IMR-90 (cell line): ENCODE data around the gene PCK1. TPM values are rescaled to one million over a fixed set of nuclear protein-coding genes. Genes with fewer than 3 reads are reported as not detected.

ENCODE experiments used
- ATAC-seq: fragments of 200-7000 bp; cut with Tn5 transposase; 2 replicates; pipeline ENCODE4 v1.9.1; 2020; ENCODE audit warnings: low read depth, mild to moderate bottlenecking, moderate library complexity
- BruUV-seq: library from RNA; stranded (reverse); fragments of 400-500 nt; replicated peaks from 2 replicates; lab custom pipeline; 2021; lab: Mats Ljungman, UMichigan
- CTCF ChIA-PET: fragments of 300-600 bp; formaldehyde crosslinking; extraction: SDS; loops from one replicate; lab custom pipeline; 2021; ENCODE audit warnings: antibody characterized with exemption; lab: Yijun Ruan, JAX
- POLR2A ChIA-PET: fragments of 300-600 bp; sonication (Branson Sonifier 250); formaldehyde crosslinking; loops from one replicate; lab custom pipeline; 2022; ENCODE audit warnings: antibody characterized with exemption; ENCODE audit not compliant: unreplicated experiment; lab: Charles Lee
- DNase-seq: peaks from one replicate; pipeline ENCODE4 v3.0.0; 2013
- H2AFZ ChIP-seq: replicated peaks from 2 replicates; pipeline ENCODE3; 2013; ENCODE audit warnings: low read length, mild to moderate bottlenecking; ENCODE audit not compliant: poor library complexity
- H2AK5ac ChIP-seq: 2 replicates; pipeline ENCODE4 v1.6.1; 2013; ENCODE audit warnings: low read depth, low read length, inconsistent platforms
- H2AK9ac ChIP-seq: replicated peaks from 2 replicates; pipeline ENCODE3; 2013; ENCODE audit warnings: mild to moderate bottlenecking, low read depth, low read length, moderate library complexity; ENCODE audit not compliant: poor library complexity
- H2BK120ac ChIP-seq: 2 replicates; pipeline ENCODE4 v1.6.1; 2013; ENCODE audit warnings: low read depth, low read length, inconsistent platforms
- H2BK15ac ChIP-seq: 3 replicates; pipeline ENCODE4 v1.6.1; 2013; ENCODE audit warnings: low read depth, low read length, inconsistent platforms
- H2BK20ac ChIP-seq: 2 replicates; pipeline ENCODE4 v1.6.1; 2013; ENCODE audit warnings: low read depth, mild to moderate bottlenecking, inconsistent platforms, low read length, moderate library complexity
- H2BK5ac ChIP-seq: 2 replicates; pipeline ENCODE4 v1.6.1; 2013; ENCODE audit warnings: mild to moderate bottlenecking, low read depth, low read length, inconsistent platforms; ENCODE audit not compliant: poor library complexity, severe bottlenecking
- H3K14ac ChIP-seq: replicated peaks from 2 replicates; pipeline ENCODE4 v1.6.1; 2013; ENCODE audit warnings: low read depth, low read length, inconsistent platforms
- H3K18ac ChIP-seq: 2 replicates; pipeline ENCODE4 v1.6.1; 2013; ENCODE audit warnings: low read depth, low read length, control low read depth
- H3K23ac ChIP-seq: 2 replicates; pipeline ENCODE4 v1.6.1; 2013; ENCODE audit warnings: low read depth, low read length, inconsistent platforms
- H3K27ac ChIP-seq: 2 replicates; pipeline ENCODE4 v1.5.1; 2013; ENCODE audit warnings: mild to moderate bottlenecking, control low read depth, low read length; ENCODE audit not compliant: insufficient read depth
- H3K27me3 ChIP-seq: 2 replicates; pipeline ENCODE4 v1.6.1; 2013; ENCODE audit warnings: low read length; ENCODE audit not compliant: control insufficient read depth, insufficient read depth
- H3K36me3 ChIP-seq: 2 replicates; pipeline ENCODE4 v1.6.1; 2013; ENCODE audit warnings: low read length, mixed read lengths; ENCODE audit not compliant: control insufficient read depth, insufficient read depth
- H3K4ac ChIP-seq: 2 replicates; pipeline ENCODE4 v1.6.1; 2013; ENCODE audit warnings: low read depth, low read length, inconsistent platforms
- H3K4me1 ChIP-seq: 2 replicates; pipeline ENCODE4 v1.6.1; 2013; ENCODE audit warnings: low read length, mixed read lengths; ENCODE audit not compliant: control insufficient read depth, insufficient read depth
- H3K4me2 ChIP-seq: 2 replicates; pipeline ENCODE4 v1.6.1; 2013; ENCODE audit warnings: low read depth, mild to moderate bottlenecking, control low read depth, low read length, moderate library complexity
- H3K4me3 ChIP-seq: 2 replicates; pipeline ENCODE4 v1.5.1; 2013; ENCODE audit warnings: low read depth, mild to moderate bottlenecking, control low read depth, low read length, moderate library complexity; ENCODE audit not compliant: insufficient read depth
- H3K56ac ChIP-seq: 2 replicates; pipeline ENCODE4 v1.6.1; 2013; ENCODE audit warnings: low read length, inconsistent platforms; ENCODE audit not compliant: insufficient read depth; ENCODE audit errors: extremely low read depth
- H3K79me1 ChIP-seq, 2 experiments: 2 replicates each; pipeline ENCODE4 v1.6.1; 2013; ENCODE audit warnings: low read length in 2 of 2, inconsistent platforms in 1 of 2, low read depth in 1 of 2
- H3K9ac ChIP-seq: 2 replicates; pipeline ENCODE4 v1.6.1; 2013; ENCODE audit warnings: low read depth, low read length, control low read depth
- H3K9me1 ChIP-seq: 2 replicates; pipeline ENCODE4 v1.6.1; 2013; ENCODE audit warnings: low read length, inconsistent platforms; ENCODE audit not compliant: insufficient read depth
- H3K9me3 ChIP-seq: 2 replicates; pipeline ENCODE4 v1.6.1; 2013; ENCODE audit warnings: low read length; ENCODE audit not compliant: control insufficient read depth, insufficient read depth
- H4K20me1 ChIP-seq: 2 replicates; pipeline ENCODE4 v1.6.1; 2013; ENCODE audit warnings: low read length, inconsistent platforms; ENCODE audit not compliant: insufficient read depth
- H4K5ac ChIP-seq: 2 replicates; pipeline ENCODE4 v1.6.1; 2013; ENCODE audit warnings: mild to moderate bottlenecking, low read depth, low read length, control low read depth
- H4K8ac ChIP-seq, 2 experiments: 2 replicates each; pipeline ENCODE4 v1.6.1; 2013; ENCODE audit warnings: low read depth in 2 of 2, low read length in 2 of 2, control low read depth in 1 of 2, inconsistent platforms in 1 of 2
- H4K91ac ChIP-seq: 2 replicates; pipeline ENCODE4 v1.6.1; 2013; ENCODE audit warnings: low read depth, low read length, inconsistent platforms; ENCODE audit not compliant: insufficient read depth
- CEBPB ChIP-seq: IDR thresholded peaks from 2 replicates; pipeline ENCODE4 v1.6.1; 2012; ENCODE audit warnings: low read depth, low read length, improper control_type of control experiment
- MAZ ChIP-seq: IDR thresholded peaks from 2 replicates; pipeline ENCODE4 v1.6.1; 2012; ENCODE audit warnings: low read depth, mild to moderate bottlenecking, low read length, improper control_type of control experiment, moderate library complexity, borderline replicate concordance
- RAD21 ChIP-seq: IDR thresholded peaks from 2 replicates; pipeline ENCODE4 v1.6.1; 2012; ENCODE audit warnings: low read length, improper control_type of control experiment
- RCOR1 ChIP-seq: IDR thresholded peaks from 2 replicates; pipeline ENCODE4 v1.6.1; 2012; ENCODE audit warnings: mild to moderate bottlenecking, low read length, improper control_type of control experiment; ENCODE audit not compliant: insufficient replicate concordance
- WGBS, 2 experiments: methylation state at CpG; one replicate each; pipeline versions ENCODE4 v1.1.5 to v1.1.7; 2013; ENCODE audit warnings: missing lambda C conversion rate in 2 of 2; ENCODE audit not compliant: insufficient read length in 1 of 2; ENCODE audit errors: extremely low coverage in 2 of 2; 5-methylcytosine and 5-hydroxymethylcytosine counted together
- dilution Hi-C: fragments of 300-500 bp; cut with HindIII; formaldehyde crosslinking; loops from one replicate; pipeline ENCODE4 v1.14.3; 2018; ENCODE audit warnings: low sequenced_read_pairs; ENCODE audit not compliant: unreplicated experiment
- in situ Hi-C: fragments of 300-500 bp; cut with MboI; formaldehyde crosslinking; loops from 3 replicates; pipeline ENCODE4 v1.14.3; 2019; ENCODE audit warnings: low sequenced_read_pairs, inconsistent platforms, mixed read lengths
- intact Hi-C: fragments of 100-400 bp; cut with micrococcal nuclease; formaldehyde crosslinking; loops from 2 replicates; pipeline ENCODE4 v1.10.0; 2022
- polyA plus RNA-seq, 3 experiments: library from polyadenylated mRNA; depleted of rRNA; stranded (reverse); fragments of >200 nt; gene quantifications; 2 replicates each; pipeline ENCODE4 v1.2.3, GENCODE V29; 2012; ENCODE audit warnings: low replicate concordance in 1 of 3
- total RNA-seq: library from RNA; depleted of rRNA; stranded (reverse); fragments of >200 nt; gene quantifications from 2 replicates; pipeline ENCODE4 v1.2.3, GENCODE V29; 2012
- TF ChIP-seq, protein P1 (sequence below): fragments of 150-350 bp; IDR thresholded peaks from 2 replicates; pipeline ENCODE4 v1.6.1; 2016; ENCODE audit warnings: low read depth, mild to moderate bottlenecking, low read length, moderate library complexity, borderline replicate concordance
- TF ChIP-seq, protein P2 (sequence below): conservative IDR thresholded peaks from 2 replicates; pipeline ENCODE4 v1.5.1; 2012; ENCODE audit warnings: mild to moderate bottlenecking, low read depth, low read length, improper control_type of control experiment

Gene PCK1
- total and polyA plus RNA-seq, 2 of the 4 experiments (the other 2 are of a cell fraction), result not detected

DNA sequence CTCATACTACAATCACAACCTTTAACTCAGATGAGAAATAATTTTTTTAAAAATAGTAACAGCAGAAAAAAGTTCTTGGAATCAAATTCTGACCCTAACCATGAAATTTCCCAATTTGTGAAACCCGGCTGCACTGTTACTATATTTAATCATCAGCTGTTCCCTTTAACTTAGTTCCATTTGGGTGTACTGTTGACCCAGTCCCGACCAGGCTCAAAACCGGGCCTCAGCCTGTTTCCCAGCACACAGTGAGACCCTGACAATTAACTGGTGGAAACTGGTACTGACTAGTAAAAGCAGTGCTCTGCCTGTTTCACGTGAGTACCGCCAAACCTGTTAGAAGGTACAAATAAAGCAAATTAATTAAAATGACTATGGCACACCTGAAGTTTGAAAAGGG lies 43.0 kb upstream of the PCK1 start:
- Histone ChIP-seq H3K36me3 (no peaks in the 10 kb centered on the region), H2AFZ (no peak overlapping the region), H3K79me1 (no peaks in the 10 kb centered on the region), H4K91ac (no peak overlapping the region), H2BK15ac (no peak overlapping the region), H3K27me3 (peaks cover 19% of the 10 kb centered on the region), H3K4me3 (no peak overlapping the region), H2AK9ac (no peak overlapping the region), H3K18ac (no peak overlapping the region), H2AK5ac (no peak overlapping the region), H3K27ac (no peak overlapping the region), H4K5ac (no peak overlapping the region), H3K23ac (no peak overlapping the region), H2BK20ac (no peak overlapping the region), H2BK120ac (no peak overlapping the region), H3K14ac (no peak overlapping the region), H4K8ac (no peak overlapping the region), H3K4me2 (no peak overlapping the region), H4K20me1 (no peaks in the 10 kb centered on the region), H2BK5ac (no peak overlapping the region), H3K9me3 (no peaks in the 10 kb centered on the region), H3K56ac (no peak overlapping the region), H3K9me1 (no peaks in the 10 kb centered on the region), H3K9ac (no peak overlapping the region), H3K4me1 (no peaks in the 10 kb centered on the region), H3K4ac (no peak overlapping the region)
- ATAC-seq, result no peak
- TF ChIP-seq, protein P1, sequence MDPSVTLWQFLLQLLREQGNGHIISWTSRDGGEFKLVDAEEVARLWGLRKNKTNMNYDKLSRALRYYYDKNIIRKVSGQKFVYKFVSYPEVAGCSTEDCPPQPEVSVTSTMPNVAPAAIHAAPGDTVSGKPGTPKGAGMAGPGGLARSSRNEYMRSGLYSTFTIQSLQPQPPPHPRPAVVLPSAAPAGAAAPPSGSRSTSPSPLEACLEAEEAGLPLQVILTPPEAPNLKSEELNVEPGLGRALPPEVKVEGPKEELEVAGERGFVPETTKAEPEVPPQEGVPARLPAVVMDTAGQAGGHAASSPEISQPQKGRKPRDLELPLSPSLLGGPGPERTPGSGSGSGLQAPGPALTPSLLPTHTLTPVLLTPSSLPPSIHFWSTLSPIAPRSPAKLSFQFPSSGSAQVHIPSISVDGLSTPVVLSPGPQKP, result no peak
- TF ChIP-seq CEBPB (no peak), MAZ (no peak), RCOR1 (no peak), RAD21 (no peak)
- TF ChIP-seq, protein P2, sequence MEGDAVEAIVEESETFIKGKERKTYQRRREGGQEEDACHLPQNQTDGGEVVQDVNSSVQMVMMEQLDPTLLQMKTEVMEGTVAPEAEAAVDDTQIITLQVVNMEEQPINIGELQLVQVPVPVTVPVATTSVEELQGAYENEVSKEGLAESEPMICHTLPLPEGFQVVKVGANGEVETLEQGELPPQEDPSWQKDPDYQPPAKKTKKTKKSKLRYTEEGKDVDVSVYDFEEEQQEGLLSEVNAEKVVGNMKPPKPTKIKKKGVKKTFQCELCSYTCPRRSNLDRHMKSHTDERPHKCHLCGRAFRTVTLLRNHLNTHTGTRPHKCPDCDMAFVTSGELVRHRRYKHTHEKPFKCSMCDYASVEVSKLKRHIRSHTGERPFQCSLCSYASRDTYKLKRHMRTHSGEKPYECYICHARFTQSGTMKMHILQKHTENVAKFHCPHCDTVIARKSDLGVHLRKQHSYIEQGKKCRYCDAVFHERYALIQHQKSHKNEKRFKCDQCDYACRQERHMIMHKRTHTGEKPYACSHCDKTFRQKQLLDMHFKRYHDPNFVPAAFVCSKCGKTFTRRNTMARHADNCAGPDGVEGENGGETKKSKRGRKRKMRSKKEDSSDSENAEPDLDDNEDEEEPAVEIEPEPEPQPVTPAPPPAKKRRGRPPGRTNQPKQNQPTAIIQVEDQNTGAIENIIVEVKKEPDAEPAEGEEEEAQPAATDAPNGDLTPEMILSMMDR, result no peak
- no peak for DNase-seq
- dilution Hi-C loops, result no loop called here
- ChIA-PET POLR2A (no interaction called here), CTCF (interaction anchor here (1.5 kb wide), 1 partner anchor 14 kb away, joined by 4 read pairs; no protein-coding TSS in a partner anchor)
- no TSS peak for BruUV-seq
- in situ Hi-C loops, result no loop called here
- intact Hi-C loops, result no loop called here
- no CpG with 5 or more reads among the region's 5 CpGs for WGBS, 2 experiments
